ENCODE measurements around the gene BCL7A.
A peak's percentile ranks its signal among the peaks of the same experiment; 100 is the strongest.

The BCL7A gene

DNA sequence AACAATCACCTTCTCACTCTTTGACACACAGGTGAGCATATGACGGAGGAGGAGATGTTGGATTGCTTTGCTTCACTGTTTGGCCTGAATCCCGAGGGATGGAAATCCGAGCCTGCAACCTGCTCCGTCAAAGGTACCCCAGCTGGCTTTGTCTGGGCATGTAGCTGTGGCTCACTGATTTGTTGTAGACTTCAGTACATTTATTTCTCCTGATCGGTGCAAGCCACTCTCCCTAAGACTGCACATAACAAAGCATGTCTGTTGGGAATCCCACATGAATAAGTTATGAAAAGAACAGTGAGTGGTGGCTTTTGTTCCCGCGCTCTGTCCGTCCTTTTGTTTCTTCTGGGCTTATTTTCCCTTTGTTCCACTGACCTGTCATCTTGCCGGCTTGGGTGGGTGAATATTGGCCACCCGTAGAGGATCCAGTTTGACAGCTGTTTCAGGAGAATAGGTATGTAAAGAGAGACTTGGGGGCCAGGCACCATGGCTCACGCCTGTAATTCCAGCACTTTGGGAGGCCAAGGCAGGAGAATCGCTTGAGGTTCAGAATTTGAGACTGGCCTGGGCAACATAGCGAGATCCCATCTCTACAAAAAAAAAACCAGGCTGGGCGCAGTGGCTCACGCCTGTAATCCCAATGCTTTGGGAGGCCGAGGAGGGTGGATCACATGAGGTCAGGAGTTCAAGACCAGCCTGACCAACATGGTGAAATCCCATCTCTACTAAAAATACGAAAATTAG, 20.0 kb upstream of the BCL7A start:
- DNase-seq, result peak; percentile 53

DNA sequence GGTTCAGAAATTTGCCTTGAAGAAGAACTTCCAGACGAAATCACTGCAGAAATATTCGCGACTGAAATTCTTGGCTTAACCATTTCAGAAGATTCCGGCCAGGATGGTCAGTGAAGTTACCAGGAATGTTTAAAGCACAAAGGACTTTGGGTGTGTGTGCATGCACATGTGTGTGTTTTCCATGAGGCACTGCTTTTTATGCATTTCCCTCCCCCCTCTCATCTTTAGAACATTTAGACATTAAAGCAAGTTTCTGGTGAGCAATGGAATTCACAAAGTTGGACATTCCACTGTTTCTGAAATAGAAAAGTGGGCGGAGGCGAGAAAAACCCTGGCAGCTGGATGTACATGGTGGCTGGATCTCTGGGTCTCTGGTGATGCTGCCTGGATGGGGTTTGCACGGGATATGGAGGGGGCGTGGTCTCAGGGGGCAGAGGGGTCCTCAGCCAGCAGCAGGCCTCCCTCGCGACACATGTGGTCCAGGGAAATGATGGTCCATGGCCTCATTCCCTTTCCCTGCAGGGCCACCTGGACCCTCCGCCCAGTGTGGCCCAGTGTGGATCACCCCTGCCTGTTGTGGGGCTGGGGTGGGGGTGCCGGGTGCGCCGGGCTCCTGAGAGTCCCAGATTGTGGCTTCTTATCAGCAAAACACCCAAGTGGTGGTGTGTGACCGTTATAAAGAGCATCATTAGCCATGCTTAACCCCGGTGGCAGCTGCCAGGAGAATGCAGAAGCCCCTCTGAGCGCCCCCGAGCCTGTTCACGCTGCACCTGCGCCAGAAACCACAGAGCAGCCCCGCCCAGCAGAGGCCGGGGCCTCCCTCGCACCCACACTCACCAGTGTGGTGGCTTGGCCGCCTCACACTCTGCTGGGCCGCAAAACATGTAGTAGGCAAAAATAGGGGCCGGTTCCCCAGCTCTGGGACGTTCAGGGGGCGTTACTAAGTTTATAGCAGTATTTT, 17.8 kb upstream of the BCL7A start:
- DNase-seq, result no peak

DNA sequence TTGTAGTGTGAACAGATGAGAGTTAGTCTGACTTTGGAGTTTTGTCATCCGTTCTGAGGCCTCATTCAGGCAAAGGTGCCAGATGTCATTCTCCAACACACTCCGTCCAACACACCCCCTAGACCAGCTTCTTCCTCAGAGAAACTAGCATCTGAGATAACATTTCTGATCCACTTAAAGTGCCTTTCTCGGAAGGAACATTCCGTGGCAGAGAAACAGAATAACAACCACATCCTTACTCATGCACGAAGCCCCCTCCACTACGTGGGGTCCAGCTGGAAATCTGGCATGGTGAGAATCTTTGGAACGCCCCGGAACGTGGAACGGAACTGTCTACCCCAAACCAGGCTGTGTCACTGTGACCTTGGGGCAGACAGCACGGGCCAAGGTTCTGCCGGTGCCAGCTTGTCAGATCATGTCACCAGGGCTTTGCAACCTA, 17.0 kb upstream of the BCL7A start:
- no peak for DNase-seq

DNA sequence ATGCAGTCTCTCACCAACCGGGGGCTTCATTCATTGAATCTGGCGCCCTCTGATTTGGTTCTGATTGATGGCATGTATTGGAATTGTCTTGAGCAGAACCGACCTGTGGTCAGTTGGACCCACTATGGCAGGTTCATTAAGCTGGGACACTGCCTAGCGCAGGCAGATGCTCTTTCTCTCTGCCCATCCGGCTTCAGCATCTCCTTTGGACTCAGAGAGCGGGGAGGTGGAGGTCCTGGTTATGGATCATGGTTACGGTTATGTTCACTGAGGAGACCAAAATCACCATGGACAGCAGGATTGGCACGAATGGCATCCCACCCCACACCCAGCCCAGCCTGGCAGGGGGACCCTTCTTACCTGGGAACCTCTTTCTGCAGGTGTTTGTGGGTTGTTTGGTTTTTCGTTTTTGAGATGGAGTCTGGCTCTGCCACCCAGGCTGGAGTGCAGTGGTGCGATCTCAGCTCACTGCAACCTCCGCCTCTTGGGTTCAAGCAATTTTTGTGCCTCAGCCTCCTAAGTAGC, 16.4 kb upstream of the BCL7A start:
- DNase-seq, result no peak

DNA sequence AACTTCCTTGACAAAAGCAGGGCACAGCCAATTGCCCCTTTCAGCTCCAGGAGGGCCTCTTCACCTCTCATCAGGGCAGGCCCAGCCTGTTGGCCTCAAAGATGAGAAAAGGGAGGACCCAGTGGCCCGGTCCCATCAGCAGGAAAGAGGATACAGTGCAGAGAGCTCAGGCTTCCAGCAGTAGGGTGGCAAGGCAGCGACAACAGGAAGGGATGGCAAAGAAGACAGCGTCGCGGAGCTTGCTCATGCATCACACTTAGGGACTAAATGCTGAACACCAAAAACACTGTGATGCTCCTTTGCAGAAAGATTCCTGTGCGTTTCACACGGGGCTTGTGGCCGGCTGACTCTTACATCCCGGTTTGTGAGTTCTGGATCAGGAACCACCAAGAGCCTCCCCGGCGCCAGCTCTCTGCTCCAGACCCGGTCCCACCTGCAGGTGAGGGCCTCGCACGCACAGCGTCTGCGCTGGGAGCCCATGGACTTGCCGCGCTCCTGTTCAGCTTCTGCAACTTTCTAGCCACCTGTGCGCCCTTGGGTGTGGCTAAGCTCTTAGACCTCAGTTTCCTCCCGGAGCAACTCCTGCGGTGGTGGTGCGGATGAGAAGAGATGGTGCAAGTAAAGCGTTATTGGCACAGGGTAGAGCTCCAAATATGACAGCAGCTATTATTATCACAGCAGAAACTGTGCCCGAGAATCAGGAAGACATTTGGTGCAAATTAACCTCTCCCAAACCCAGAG, 15.3 kb upstream of the BCL7A start:
- no peak for DNase-seq

DNA sequence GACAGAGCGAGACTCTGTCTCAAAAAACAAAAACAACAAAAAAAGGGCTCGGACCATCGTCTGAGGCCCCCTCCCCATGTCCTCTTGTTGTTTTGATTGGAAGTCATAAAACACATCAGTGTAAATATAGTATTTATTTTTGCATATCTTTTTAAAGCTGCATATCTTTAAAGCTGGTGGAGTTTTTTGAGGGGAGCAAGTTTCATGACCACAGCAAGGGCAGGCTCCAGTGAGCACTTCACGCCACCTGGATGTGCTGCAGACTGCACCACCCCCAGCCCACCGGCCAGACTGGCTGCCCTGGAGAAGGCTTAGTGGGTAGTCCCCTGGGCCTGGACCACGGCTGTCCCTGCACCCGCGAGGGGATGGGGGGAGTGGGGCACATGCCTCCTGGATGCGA, 11.9 kb upstream of the BCL7A start:
- DNase-seq, result no peak

DNA sequence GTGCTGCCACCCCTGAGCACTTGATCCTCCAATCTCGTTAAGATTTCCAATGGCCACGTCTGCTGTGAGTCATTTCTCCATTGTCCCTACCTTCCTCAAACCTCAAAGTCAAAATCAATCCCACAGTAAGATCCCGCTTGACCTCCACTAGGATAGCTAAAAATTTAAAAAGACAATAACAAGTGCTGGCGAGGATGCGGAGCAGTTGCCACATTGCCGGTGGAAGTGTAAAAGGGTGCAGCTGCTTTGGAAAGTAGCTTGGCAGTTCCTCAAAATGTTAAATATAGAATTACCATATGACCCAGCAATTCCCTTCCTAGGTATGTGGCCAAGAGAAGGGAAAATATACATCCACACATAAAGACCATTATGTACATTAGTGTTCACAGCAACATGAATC, 9.5 kb upstream of the BCL7A start:
- no peak for DNase-seq

DNA sequence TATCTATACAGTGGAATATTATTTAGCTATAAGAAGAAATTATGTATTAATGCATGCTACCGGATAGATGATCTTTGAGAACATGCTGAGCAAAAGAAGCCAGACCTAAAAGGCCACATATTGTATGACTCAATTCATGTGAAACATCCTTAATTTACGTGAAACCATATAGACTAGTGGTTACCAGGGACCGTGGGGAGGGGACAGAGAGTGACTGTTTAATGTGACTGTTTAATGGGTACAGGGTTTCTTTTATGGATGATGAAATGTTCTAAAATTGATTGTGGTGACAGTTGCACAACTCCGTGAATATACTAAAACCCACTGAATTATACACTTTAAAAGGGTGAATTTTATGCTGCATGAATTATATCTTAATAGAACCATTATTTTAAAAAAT, 8.5 kb upstream of the BCL7A start:
- DNase-seq, result no peak

DNA sequence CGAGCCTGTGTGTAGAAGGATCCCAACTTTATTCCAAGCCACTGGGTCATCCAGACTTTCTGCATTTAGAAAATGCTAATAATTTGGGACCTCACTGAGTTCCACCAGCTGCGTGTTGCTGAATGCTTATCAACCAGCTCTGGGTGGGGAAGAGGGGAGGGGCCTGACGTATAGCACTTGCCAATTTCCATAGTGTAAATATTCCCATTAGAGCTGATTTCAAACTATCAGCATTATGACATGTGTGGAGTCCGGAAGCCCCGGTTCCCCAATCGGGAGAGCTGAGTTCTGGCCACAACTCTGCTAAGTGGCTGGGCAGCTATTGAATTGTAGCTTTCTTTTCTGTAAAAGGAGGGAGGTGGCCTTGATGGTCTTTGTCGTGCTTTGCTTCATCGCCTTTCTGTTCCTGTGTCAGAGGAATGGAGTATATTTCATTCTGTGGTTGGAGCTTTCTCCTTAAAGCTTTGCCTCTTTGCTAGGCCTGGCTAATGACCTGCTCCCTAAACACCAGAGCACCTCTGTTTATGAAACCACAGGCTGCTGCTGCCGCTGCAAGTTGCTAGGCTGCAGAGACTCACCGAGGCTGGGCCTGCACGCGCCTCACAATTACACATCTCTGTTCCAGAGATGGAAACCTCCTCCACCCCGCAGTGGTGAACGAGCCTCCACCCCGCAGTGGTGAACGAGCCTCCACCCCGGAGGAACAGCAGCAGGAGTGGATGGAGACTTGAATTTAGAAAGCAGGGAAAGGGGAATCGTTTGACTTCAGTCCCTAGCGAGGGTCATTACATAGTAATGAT, 7.7 kb upstream of the BCL7A start:
- DNase-seq, result no peak

DNA sequence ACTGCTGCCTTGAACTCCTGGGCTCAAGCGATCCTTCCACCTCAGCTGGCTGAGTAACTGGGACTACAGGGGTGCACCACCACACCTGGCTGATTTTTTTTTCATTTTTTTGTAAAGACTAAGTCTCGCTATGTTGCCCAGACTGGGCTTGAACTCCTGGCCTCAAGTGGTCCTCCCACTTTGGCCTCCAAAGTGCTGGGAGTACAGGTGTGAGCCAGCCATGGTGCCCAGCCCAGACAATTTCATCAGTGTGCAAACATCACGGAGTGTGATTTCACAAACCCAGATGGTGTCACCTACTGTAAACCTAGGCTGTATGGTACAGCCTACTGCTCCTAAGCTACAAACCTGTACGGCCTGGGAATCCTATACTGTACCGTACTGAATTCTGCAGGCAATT, 6.9 kb upstream of the BCL7A start:
- no peak for DNase-seq

DNA sequence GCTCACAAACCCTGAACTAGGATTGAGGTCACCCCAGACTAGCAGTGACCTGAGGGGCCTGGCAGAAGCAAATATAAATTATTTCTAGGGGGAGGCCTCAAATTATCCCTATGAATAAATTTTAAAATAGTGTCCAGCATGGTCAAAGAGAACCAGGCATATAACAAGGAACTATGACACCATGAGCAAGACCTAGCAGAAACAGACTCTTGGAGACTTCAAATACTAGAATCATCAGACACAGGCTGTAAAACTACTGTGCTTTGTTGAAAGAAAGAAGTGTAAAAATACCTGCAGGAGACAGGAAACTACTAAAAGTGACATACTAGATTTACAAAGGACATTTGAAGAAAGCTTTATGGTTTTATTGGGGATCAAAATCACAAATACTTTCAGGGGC, 3.2 kb upstream of the BCL7A start:
- no peak for DNase-seq

DNA sequence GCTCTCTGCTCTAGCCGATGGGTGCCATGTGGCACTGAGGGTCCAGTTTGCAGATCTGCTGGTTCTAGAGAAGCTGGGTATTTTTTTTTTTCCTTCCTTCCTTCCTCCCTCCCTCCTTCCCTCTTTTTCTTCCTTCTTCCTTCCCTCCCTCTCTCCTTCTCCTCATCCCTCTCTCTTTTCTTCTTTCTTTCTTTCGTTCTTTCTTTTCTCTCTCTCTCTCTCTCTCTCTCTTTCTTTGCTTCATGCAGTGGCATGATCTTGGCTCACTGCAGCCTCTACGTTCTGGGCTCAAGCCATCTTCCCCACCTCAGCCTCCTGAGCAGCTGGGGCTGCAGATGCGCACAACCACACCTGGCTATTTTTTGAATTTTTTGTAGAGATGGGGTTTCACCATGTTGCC, 2.7 kb upstream of the BCL7A start:
- no peak for DNase-seq

DNA sequence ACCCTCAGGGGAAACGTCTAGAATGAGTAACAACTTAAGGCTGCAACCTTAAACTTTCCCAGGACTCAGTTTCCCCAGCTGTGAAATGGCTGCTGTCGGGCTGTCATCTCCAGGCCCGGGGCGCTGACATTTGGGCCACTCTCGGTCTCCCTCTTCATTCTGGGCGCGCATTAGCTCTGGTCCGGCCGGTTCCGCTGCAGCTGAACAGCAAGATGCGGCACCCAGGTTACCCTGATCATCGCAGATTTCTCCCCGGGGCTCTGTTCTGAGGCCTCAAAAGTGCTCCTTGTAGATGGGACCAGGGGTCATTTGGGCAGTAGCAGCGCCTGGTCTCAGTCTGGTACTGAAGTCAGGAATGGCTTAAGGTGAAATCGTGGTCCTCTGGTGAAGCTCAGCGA, 890 bp upstream of the BCL7A start:
- DNase-seq, result no peak

DNA sequence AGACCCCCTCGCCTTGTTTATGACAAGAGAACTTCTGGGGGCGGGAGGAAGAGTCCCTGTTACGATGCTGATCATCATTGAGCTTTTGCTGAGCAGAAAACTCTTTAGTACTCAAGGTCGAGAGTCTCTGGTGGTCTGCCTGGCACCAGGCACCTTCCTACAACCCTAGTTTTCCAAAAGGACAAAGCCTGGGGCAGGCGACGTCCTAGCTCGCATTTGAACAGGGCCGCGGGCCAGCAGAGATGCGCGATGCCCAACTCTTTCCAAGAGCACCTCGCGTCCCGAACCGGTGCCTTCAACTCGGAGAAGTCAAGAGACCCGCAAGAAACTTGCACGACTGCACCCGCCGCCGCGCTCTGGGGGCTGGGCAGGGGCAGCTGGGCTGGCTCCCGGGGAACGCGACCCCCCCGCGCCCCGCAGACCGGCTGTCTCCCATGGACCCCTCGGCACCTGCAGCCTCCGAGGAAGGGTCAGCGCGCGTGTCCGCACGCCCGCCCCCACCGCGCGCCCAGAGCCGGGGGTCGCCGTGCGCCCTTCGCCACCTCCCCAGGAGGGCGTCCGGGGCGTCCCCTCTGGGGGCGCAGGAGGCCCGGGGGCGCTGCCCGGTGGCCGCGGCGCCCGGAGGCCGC, 377 bp upstream of the BCL7A start:
- DNase-seq, result peak; percentile 14

DNA sequence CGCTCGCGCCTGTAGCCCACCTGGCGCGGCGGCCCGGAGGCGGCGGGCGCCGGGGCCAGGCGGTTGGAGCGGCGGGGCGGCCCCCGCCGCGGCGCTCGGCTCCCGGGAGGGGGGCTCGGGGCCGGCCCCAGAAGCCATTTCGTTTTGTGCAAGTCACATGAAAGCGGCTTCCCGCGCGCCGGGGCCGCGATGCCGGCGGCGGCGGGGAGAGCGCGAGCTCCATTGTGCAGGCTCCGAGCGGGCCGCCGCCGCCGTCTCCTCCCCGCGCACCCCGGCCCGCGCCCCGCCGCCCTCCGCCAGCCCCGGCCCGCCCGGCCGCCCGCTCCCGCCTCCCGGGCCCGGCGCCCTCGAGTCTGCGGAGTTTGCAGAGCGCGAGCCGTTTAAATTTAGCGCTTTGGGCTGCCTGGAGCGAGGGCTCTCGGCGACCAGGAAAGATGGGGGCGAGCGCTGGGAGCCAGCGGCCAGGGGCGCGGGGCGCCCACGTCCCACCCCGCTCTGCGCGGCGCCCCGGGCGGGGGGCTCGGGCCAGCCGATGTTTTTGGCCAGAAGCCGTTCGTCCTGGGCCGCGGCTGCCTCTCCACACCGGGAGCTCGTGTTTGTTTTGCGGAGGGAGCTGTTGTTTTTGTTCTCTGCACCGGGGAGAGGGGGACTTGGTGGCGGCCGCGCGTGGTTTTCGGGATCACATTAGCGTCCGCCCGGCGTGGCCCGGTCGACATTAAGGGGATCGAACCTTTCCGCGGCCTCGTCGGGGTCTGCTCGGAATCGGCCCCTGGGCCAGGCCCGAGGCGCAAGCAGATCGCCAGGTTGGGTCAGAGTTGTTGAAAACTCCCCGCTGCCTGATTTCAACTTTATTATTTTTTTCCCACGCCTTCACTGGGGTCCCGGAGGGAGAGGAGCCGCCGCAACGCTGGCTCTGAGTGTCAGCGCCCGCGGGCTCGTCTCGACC, 982 bp downstream of the BCL7A start:
- peak; percentile 45 for DNase-seq

DNA sequence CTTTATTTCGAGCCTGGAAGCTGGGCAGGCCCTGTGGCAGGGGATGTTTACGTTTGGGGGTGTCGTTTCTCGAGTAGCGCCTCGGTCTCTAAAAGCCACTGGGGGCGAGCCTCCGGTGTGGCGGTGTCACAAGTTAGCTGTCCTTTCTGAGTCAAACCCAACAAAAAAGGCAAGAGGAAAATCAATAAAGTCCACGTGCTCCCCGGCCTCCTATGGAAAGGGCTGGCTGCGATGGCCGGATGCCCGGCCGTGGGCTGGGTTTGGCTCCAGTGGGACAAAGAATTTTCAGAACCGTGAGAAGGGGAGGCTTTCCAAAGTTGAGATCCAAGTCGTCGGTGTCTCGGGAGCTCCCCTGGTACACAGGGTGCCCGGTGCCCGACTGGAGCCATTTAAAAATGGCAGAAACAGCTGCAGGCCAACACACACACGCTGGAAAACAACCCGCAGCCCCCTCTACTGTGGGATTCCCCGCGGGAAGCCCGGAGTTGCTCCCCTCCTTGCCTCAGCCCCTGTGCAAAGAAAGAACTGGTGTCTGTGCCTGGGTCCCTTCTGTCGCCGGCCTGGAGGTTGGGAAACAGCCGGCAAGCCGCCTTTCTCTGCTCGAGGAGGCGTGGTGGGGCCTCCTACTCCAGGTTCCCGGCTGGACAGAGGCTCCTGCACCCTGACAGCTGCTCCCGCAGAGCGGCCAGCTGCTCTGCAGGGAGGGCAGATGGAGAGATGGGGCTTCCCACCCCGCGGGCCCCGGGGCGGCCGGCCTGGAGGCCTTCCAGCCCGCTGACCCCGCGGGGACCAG, 1.9 kb downstream of the BCL7A start:
- DNase-seq, result peak; percentile 77

DNA sequence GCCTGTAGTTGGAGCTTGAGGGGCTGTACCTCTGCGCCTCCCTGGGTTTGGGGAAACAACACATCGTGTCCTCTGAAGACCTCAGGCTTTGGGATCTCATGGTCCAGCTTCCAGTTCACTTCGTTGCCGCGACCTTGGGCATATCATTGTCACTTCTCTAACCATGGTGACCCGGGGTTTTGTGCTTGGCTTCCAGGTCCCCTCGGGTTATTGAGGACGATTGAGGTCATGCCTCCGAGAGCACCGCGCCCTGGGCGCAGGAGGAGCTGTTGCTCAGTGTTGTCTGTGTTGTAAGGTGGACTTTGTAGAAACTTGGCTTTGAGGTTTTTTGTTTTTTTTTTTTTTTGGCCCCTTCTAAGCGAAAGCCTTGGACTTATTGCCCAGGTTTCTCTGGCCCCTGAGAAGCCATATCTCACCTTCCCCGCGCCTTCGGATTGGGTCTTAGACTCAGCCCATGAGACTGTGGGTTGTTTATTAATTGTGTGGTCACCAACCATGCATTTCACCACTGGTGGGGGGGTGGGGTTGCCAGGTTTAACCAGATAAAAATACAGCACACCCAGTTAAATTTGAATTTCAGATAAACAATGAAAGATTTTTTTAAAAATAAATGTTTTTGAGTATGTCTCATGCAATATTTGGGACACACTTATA, 2.6 kb downstream of the BCL7A start:
- no peak for DNase-seq

DNA sequence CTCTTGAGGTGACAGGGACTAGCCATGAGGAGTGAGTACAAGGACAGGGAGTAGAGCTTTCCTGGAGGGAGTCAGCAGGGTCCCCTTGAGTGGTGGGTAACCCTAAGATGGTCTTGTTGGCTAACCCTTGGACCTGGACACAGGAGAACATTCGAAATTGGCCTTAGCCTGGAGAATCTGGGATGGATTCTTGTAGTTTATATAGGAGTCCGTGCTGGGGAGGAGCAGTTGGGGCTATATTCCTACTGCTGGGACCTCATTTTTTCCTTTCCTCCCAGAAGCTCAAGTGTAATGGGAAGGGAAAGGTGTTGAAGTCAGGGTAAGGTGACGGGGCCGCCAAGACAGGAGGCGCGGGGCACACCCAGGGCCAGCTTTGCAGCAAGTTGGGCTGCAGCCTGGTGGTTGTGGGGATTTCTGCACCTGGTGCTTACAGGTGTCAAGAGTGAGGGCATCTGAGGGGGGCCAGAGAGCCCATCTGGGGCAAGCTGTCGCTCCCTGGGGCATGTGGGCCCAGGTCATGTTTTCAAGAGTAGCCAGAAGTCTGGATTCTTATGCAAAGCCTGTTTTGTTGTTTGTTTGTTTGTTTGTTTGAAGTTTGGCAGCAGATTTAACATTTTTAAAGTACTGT, 5.1 kb downstream of the BCL7A start:
- no peak for DNase-seq
